GM21447 (cell line): Measurements from ENCODE around the gene HDAC3.

ENCODE experiments used
- ATAC-seq: cut with Tn5 transposase; IDR thresholded peaks from one replicate; pipeline ENCODE4 v1.9.1; 2021; ENCODE audit not compliant: unreplicated experiment

HDAC3 gene

GRCh38 chr5:141605523-141606277, 30.9 kb downstream of the HDAC3 start:
- ATAC-seq = peak; percentile 95

- ATAC-seq = no peak
Observed at GRCh38 chr5:141603923-141604717, 32.5 kb downstream of the HDAC3 start.

- no peak for ATAC-seq
Observed at GRCh38 chr5:141602606-141603005, 34.0 kb downstream of the HDAC3 start.

- peak; percentile 39 for ATAC-seq
Observed at GRCh38 chr5:141598391-141599345, 38.0 kb downstream of the HDAC3 start.

GRCh38 chr5:141597814-141598213, 38.8 kb downstream of the HDAC3 start:
- no peak for ATAC-seq

GRCh38 chr5:141597394-141597793, 39.3 kb downstream of the HDAC3 start:
- no peak for ATAC-seq

- no peak for ATAC-seq
Observed at GRCh38 chr5:141596867-141597266, 39.8 kb downstream of the HDAC3 start.

GRCh38 chr5:141590127-141590526, 46.5 kb downstream of the HDAC3 start:
- no peak for ATAC-seq

GRCh38 chr5:141586246-141586645, 50.4 kb downstream of the HDAC3 start:
- no peak for ATAC-seq

GRCh38 chr5:141585594-141585993, 51.1 kb downstream of the HDAC3 start:
- no peak for ATAC-seq

- no peak for ATAC-seq
Observed at GRCh38 chr5:141574122-141574510, 62.5 kb downstream of the HDAC3 start.

- ATAC-seq = no peak
Observed at GRCh38 chr5:141573489-141574121, 63.0 kb downstream of the HDAC3 start.
